GM12878 (cell line): ENCODE data around the gene KIRREL3. TPM values are rescaled to one million over a fixed set of nuclear protein-coding genes. Genes with fewer than 3 reads are reported as not detected.

Experiments
- ATAC-seq: fragments of 200-7000 bp; cut with Tn5 transposase; 3 replicates; pipeline ENCODE4 v1.9.1; 2020; ENCODE audit warnings: mild to moderate bottlenecking, moderate library complexity
- BruUV-seq: library from RNA; stranded (reverse); fragments of 400-500 nt; replicated peaks from 2 replicates; lab custom pipeline; 2021; lab: Mats Ljungman, UMichigan
- CTCF ChIA-PET: fragments of 300-600 bp; sonication (Branson Sonifier 250); formaldehyde crosslinking; extraction: SDS; loops from one replicate; lab custom pipeline; 2021; ENCODE audit warnings: inconsistent platforms; lab: Yijun Ruan, JAX
- POLR2A ChIA-PET: fragments of 350-600 bp; formaldehyde crosslinking; extraction: SDS; loops from one replicate; lab custom pipeline; 2021; ENCODE audit warnings: inconsistent platforms; lab: Charles Lee
- RAD21 ChIA-PET: fragments of 300-600 bp; sonication (Branson Sonifier 250); formaldehyde crosslinking; loops from one replicate; lab custom pipeline; 2023; ENCODE audit warnings: antibody characterized with exemption; ENCODE audit not compliant: unreplicated experiment; lab: Charles Lee
- SMC1A ChIA-PET: fragments of 300-600 bp; sonication (Branson Sonifier 250); formaldehyde crosslinking; loops from one replicate; lab custom pipeline; 2023; ENCODE audit not compliant: unreplicated experiment, uncharacterized antibody; lab: Charles Lee
- DNase-seq: peaks from one replicate; pipeline ENCODE4 v3.0.0-alpha.2; 2011; ENCODE audit warnings: low read depth, low spot score
- FAIRE-seq: peaks from 3 replicates; lab custom pipeline; 2011; peaks lifted over from hg19 to GRCh38; lab: Jason Lieb, UNC
- H2AFZ ChIP-seq: 2 replicates; pipeline ENCODE4 v1.6.0; 2011; ENCODE audit warnings: low read depth, low read length, control low read depth; ENCODE audit not compliant: control insufficient read depth
- H3K27ac ChIP-seq: 2 replicates; pipeline ENCODE4 v1.5.1; 2011; ENCODE audit warnings: control low read depth; ENCODE audit not compliant: control insufficient read depth, insufficient read depth
- H3K27me3 ChIP-seq, 2 experiments: replicated peaks in 1 of 2; 2 replicates each; pipeline versions ENCODE4 v1.6.0 to v1.6.1; 2011; ENCODE audit warnings: low read length in 1 of 2; ENCODE audit not compliant: control insufficient read depth in 2 of 2, insufficient read depth in 2 of 2
- H3K36me3 ChIP-seq, 2 experiments: 2 replicates each; pipeline ENCODE4 v1.5.1; 2011; ENCODE audit warnings: low read length in 1 of 2; ENCODE audit not compliant: control insufficient read depth in 2 of 2, insufficient read depth in 2 of 2
- H3K4me1 ChIP-seq: 2 replicates; pipeline ENCODE4 v1.6.1; 2011; ENCODE audit warnings: mild to moderate bottlenecking, low read length, moderate library complexity, mixed read lengths; ENCODE audit not compliant: control insufficient read depth, insufficient read depth
- H3K4me2 ChIP-seq: 2 replicates; pipeline ENCODE4 v1.6.0; 2011; ENCODE audit warnings: control low read depth; ENCODE audit not compliant: control insufficient read depth, insufficient read depth
- H3K4me3 ChIP-seq: fragments of 200-600 bp; sonication (generic); 2 replicates; pipeline ENCODE4 v1.5.1; 2016
- H3K79me2 ChIP-seq: 2 replicates; pipeline ENCODE4 v1.6.0; 2011; ENCODE audit warnings: low read length; ENCODE audit not compliant: control insufficient read depth, insufficient read depth
- H3K9ac ChIP-seq: 2 replicates; pipeline ENCODE4 v1.8.0; 2011; ENCODE audit warnings: low read length, control low read depth, mixed read lengths; ENCODE audit not compliant: control insufficient read depth, insufficient read depth
- H3K9me3 ChIP-seq: replicated peaks from 3 replicates; pipeline ENCODE4 v1.5.1; 2011; ENCODE audit warnings: mild to moderate bottlenecking, low read length; ENCODE audit not compliant: control insufficient read depth, insufficient read depth
- H4K20me1 ChIP-seq: 2 replicates; pipeline ENCODE4 v1.6.0; 2011; ENCODE audit not compliant: control insufficient read depth, insufficient read depth
- ASH2L ChIP-seq: fragments of 300-600, 200-600 bp; sonication (generic); IDR thresholded peaks from 2 replicates; pipeline ENCODE4 v1.6.1; 2017; ENCODE audit warnings: low read depth, mild to moderate bottlenecking, borderline replicate concordance
- CHD2 ChIP-seq: IDR thresholded peaks from 2 replicates; pipeline ENCODE4 v1.6.1; 2011; ENCODE audit warnings: low read depth, low read length, improper control_type of control experiment, borderline replicate concordance
- EED ChIP-seq: sonication (generic); IDR thresholded peaks from 2 replicates; pipeline ENCODE4 v1.6.1; 2016; ENCODE audit warnings: antibody characterized with exemption, low read depth
- FOXK2 ChIP-seq: fragments of 450-650 bp; IDR thresholded peaks from 2 replicates; pipeline ENCODE4 v1.6.1; 2017; ENCODE audit warnings: mild to moderate bottlenecking, moderate library complexity
- GABPA ChIP-seq: IDR thresholded peaks from 2 replicates; pipeline ENCODE4 v1.6.1; 2014; ENCODE audit warnings: antibody characterized with exemption, low read depth, mild to moderate bottlenecking, inconsistent platforms
- HCFC1 ChIP-seq: fragments of 150-350 bp; IDR thresholded peaks from 2 replicates; pipeline ENCODE4 v1.6.1; 2014; ENCODE audit warnings: low read length
- KAT2A ChIP-seq: conservative IDR thresholded peaks from 2 replicates; pipeline ENCODE4 v1.6.1; 2011; ENCODE audit warnings: low read depth, low read length; ENCODE audit not compliant: control insufficient read depth
- MTA3 ChIP-seq: IDR thresholded peaks from 2 replicates; pipeline ENCODE4 v1.6.1; 2012; ENCODE audit warnings: low read length, inconsistent platforms, borderline replicate concordance
- PAX8 ChIP-seq: fragments of 450-650 bp; IDR thresholded peaks from 2 replicates; pipeline ENCODE4 v1.6.1; 2017; ENCODE audit warnings: mild to moderate bottlenecking, moderate library complexity
- PML ChIP-seq: IDR thresholded peaks from 2 replicates; pipeline ENCODE4 v1.6.1; 2012; ENCODE audit warnings: low read length, inconsistent platforms
- POLR2A ChIP-seq: IDR thresholded peaks from 2 replicates; pipeline ENCODE4 v1.6.1; 2011; ENCODE audit warnings: low read depth, mild to moderate bottlenecking, low read length
- POLR2AphosphoS5 ChIP-seq: IDR thresholded peaks from 2 replicates; pipeline ENCODE4 v1.6.1; 2011; ENCODE audit warnings: mild to moderate bottlenecking, low read length, inconsistent platforms
- SMC3 ChIP-seq: IDR thresholded peaks from 2 replicates; pipeline ENCODE4 v1.6.1; 2011; ENCODE audit warnings: low read length, improper control_type of control experiment, borderline replicate concordance
- SREBF2 ChIP-seq: IDR thresholded peaks from 2 replicates; pipeline ENCODE4 v1.6.1; 2012; ENCODE audit warnings: mild to moderate bottlenecking, low read length
- TCF3 ChIP-seq: IDR thresholded peaks from 2 replicates; pipeline ENCODE4 v1.6.1; 2012; ENCODE audit warnings: low read depth, mild to moderate bottlenecking, low read length, borderline replicate concordance; ENCODE audit not compliant: insufficient read depth
- ZBTB4 ChIP-seq: fragments of 450-650 bp; formaldehyde crosslinking; IDR thresholded peaks from 2 replicates; pipeline ENCODE4 v1.4.0; 2022; ENCODE audit warnings: mild to moderate bottlenecking, moderate library complexity
- ZNF592 ChIP-seq: fragments of 450-650 bp; IDR thresholded peaks from 2 replicates; pipeline ENCODE4 v1.6.1; 2017; ENCODE audit warnings: mild to moderate bottlenecking, moderate library complexity
- WGBS: methylation state at CpG from one replicate; pipeline ENCODE4 v1.1.6; 2016; ENCODE audit warnings: low lambda C conversion rate; ENCODE audit not compliant: insufficient replicate concordance, insufficient coverage; ENCODE audit errors: missing lambda C conversion rate; 5-methylcytosine and 5-hydroxymethylcytosine counted together
- in situ Hi-C: fragments of 300-500 bp; cut with MboI; formaldehyde crosslinking; loops from 9 replicates; pipeline ENCODE4 v1.14.3; 2018; ENCODE audit warnings: mixed read lengths
- intact Hi-C: fragments of 100-400 bp; cut with micrococcal nuclease; formaldehyde crosslinking; loops from one replicate; pipeline ENCODE4 v1.14.2; 2022; ENCODE audit not compliant: unreplicated experiment
- polyA plus RNA-seq, 11 experiments: library from polyadenylated mRNA; depleted of rRNA in 4 of 11; unstranded in 6 of 11; stranded (reverse) in 5 of 11; fragments of >200 nt; fragmentation: Nextera tagmentation in 4 of 11; fragmentation: Illumina TruSeq in 1 of 11; extraction: Ambion mirVana in 4 of 11; extraction: Trizol in 1 of 11; gene quantifications; 1 replicate in 1 of 11; 2 replicates in 10 of 11; pipeline versions ENCODE4 v1.2.1 to v1.2.3, GENCODE V29; 2011 to 2016; ENCODE audit warnings: inconsistent platforms in 2 of 11, missing spikeins in 2 of 11, low read depth in 1 of 11
- total RNA-seq, 4 experiments: library from RNA; depleted of rRNA in 3 of 4; stranded (reverse); fragments of >200 nt in 3 of 4; fragmentation: Illumina TruSeq in 1 of 4; extraction: Trizol in 1 of 4; gene quantifications; 2 replicates each; pipeline versions ENCODE4 v1.2.1 to v1.2.3, GENCODE V29; 2013 to 2021

Gene KIRREL3
- total and polyA plus RNA-seq, 10 of the 15 experiments (the other 5 are each of a cell fraction or from before 2014, with no cell fraction given) = under 0.01 TPM; not detected in 9

- no peak for TF ChIP-seq CHD2
Measured at GRCh38 chr11:126596474-126596873, 404.1 kb downstream of the KIRREL3 start (continued).

GRCh38 chr11:126595560-126595959 is 405.0 kb downstream of the KIRREL3 start:
- H3K9me3 ChIP-seq = no peaks in the 10 kb centered on the region; the same call in 2 of the 3 replicates
- no peak overlapping the region for H3K4me3 ChIP-seq
- no peak for TF ChIP-seq POLR2AphosphoS5
- TF ChIP-seq SREBF2 = no peak
- no peak for TF ChIP-seq EED
- no peak for TF ChIP-seq KAT2A
- TF ChIP-seq CHD2 = no peak
- TF ChIP-seq HCFC1 = no peak
- TF ChIP-seq MTA3 = no peak
- TF ChIP-seq PML = no peak
- no peak for TF ChIP-seq PAX8
- no peak for TF ChIP-seq ASH2L
- no peak for TF ChIP-seq SMC3
- no peak for TF ChIP-seq ZBTB4 (CRISPR knock-in tag)
- no peak for TF ChIP-seq GABPA
- TF ChIP-seq POLR2A = no peak
- no peak for TF ChIP-seq ZNF592
- no peak for TF ChIP-seq TCF3
- no peak for TF ChIP-seq FOXK2
- no peak for ATAC-seq
- WGBS = 34% methylated on average over 3 of the region's 3 CpGs
- no peaks in the 10 kb centered on the region for H3K36me3 ChIP-seq
- ChIA-PET RAD21 (no interaction called here), POLR2A (no interaction called here), SMC1A (no interaction called here), CTCF (no interaction called here)
- H2AFZ ChIP-seq = no peak overlapping the region
- FAIRE-seq = no peak
- H3K4me1 ChIP-seq = no peaks in the 10 kb centered on the region
- H3K9ac ChIP-seq = no peak overlapping the region
- no TSS peak for BruUV-seq
- H3K27me3 ChIP-seq = peaks cover 2 to 5% of the 10 kb centered on the region in 2 experiments; a peak in 3 of 4 replicates
- intact Hi-C loops = no loop called here
- in situ Hi-C loops = no loop called here
- DNase-seq = no peak
- H3K4me2 ChIP-seq = no peak overlapping the region
- H4K20me1 ChIP-seq = no peaks in the 10 kb centered on the region
- no peaks in the 10 kb centered on the region for H3K79me2 ChIP-seq
- no peak overlapping the region for H3K27ac ChIP-seq
